ENCODE measurements around the gene CHPT1. TPM values are rescaled to one million over a fixed set of nuclear protein-coding genes. Genes with fewer than 3 reads are reported as not detected.

Gene CHPT1
- total and polyA plus RNA-seq, 2 of the 13 experiments (the other 11 are each of a cell fraction or from before 2014, with no cell fraction given), result 117 to 178 TPM

DNA sequence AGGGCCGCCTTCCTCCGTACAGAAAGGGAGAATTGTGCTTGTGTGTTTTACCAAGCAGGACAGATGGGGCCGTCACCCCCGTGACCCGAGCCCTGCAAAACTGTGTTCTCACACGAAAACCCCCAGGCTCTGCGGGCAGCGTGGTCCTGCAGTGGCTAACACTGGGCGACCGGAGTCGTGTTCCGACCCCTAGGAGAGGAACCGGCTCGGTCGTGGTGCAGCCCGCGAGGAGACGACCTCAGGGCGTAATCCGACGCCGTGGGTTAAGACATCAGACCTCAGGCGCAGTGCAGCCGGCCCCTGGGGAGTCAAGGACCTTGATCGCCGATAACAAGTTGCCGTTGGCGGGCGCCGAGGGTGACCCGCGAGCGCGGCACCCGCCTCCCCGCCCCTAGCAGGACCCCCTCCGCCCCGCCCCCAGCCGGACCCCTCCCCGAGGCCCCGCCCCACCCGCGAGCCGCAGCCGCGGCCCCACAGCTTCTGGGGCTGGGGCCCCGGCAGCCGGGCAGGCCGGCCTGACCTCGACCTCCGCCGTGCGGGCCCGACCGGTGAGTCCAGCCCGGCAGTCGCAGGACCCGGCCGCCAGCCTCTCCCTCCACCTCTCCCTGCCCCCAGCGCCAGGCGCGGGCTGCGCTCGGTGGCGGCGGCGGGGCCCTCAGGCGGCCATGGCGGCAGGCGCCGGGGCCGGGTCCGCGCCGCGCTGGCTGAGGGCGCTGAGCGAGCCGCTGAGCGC is at the start of gene CHPT1 (continued):
- TF ChIP-seq, protein P1, sequence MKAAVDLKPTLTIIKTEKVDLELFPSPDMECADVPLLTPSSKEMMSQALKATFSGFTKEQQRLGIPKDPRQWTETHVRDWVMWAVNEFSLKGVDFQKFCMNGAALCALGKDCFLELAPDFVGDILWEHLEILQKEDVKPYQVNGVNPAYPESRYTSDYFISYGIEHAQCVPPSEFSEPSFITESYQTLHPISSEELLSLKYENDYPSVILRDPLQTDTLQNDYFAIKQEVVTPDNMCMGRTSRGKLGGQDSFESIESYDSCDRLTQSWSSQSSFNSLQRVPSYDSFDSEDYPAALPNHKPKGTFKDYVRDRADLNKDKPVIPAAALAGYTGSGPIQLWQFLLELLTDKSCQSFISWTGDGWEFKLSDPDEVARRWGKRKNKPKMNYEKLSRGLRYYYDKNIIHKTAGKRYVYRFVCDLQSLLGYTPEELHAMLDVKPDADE (CRISPR knock-in tag; IDR thresholded peaks at IDR 0.05), result 0 out of 2 replicates have a peak, but pooled peaks have one; percentile 9
- TF ChIP-seq, protein P2, sequence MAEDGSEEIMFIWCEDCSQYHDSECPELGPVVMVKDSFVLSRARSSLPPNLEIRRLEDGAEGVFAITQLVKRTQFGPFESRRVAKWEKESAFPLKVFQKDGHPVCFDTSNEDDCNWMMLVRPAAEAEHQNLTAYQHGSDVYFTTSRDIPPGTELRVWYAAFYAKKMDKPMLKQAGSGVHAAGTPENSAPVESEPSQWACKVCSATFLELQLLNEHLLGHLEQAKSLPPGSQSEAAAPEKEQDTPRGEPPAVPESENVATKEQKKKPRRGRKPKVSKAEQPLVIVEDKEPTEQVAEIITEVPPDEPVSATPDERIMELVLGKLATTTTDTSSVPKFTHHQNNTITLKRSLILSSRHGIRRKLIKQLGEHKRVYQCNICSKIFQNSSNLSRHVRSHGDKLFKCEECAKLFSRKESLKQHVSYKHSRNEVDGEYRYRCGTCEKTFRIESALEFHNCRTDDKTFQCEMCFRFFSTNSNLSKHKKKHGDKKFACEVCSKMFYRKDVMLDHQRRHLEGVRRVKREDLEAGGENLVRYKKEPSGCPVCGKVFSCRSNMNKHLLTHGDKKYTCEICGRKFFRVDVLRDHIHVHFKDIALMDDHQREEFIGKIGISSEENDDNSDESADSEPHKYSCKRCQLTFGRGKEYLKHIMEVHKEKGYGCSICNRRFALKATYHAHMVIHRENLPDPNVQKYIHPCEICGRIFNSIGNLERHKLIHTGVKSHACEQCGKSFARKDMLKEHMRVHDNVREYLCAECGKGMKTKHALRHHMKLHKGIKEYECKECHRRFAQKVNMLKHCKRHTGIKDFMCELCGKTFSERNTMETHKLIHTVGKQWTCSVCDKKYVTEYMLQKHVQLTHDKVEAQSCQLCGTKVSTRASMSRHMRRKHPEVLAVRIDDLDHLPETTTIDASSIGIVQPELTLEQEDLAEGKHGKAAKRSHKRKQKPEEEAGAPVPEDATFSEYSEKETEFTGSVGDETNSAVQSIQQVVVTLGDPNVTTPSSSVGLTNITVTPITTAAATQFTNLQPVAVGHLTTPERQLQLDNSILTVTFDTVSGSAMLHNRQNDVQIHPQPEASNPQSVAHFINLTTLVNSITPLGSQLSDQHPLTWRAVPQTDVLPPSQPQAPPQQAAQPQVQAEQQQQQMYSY (CRISPR knock-in tag; IDR thresholded peaks at IDR 0.05), result peak; percentile 20; the same call in 1 of the 2 replicates
- TF ChIP-seq ZNF543 (CRISPR knock-in tag; IDR thresholded peaks at IDR 0.05) (no peak), CCDC6 (CRISPR knock-in tag; IDR thresholded peaks at IDR 0.05) (no peak)
- TF ChIP-seq, protein P3, sequence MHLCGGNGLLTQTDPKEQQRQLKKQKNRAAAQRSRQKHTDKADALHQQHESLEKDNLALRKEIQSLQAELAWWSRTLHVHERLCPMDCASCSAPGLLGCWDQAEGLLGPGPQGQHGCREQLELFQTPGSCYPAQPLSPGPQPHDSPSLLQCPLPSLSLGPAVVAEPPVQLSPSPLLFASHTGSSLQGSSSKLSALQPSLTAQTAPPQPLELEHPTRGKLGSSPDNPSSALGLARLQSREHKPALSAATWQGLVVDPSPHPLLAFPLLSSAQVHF (CRISPR knock-in tag; IDR thresholded peaks at IDR 0.05), result no peak

DNA sequence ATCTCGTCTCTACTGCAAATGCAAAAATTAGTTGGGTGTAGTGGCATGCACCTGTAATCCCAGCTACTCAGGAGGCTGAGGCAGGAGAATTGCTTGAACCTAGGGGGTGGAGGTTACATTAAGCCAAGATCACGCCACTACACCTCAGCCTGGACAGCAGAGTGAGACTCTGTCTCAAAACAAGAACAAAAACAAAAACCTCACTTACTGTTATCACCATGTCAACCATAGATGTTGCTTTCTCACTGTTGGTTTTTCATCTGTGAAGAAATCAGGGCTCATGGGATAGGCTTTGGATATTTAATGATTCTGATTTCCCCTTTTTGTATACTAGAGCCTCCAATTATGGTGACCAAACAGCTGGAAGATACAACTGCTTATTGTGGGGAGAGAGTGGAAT is 49.7 kb upstream of the CHPT1 start:
- CTCF ChIA-PET (ENCODE audit: low intra/inter-chr PET ratio, low total read pairs), result no interaction called here
- intact Hi-C loops (cut with micrococcal nuclease; ENCODE audit: unreplicated experiment), result no loop called here
- TF ChIP-seq HNRNPL (IDR thresholded peaks at IDR 0.05; ENCODE audit: low read depth, low read length) (no peak), MTA3 (CRISPR knock-in tag; IDR thresholded peaks at IDR 0.05) (no peak), NR2C2 (CRISPR knock-in tag; IDR thresholded peaks at IDR 0.05; ENCODE audit: borderline replicate concordance) (no peak), ZNF7 (CRISPR knock-in tag; IDR thresholded peaks at IDR 0.05) (no peak), ZNF326 (CRISPR knock-in tag; IDR thresholded peaks at IDR 0.05; ENCODE audit: borderline replicate concordance) (no peak), ZNF3 (CRISPR knock-in tag; IDR thresholded peaks at IDR 0.05) (no peak), ARID2 (CRISPR knock-in tag; IDR thresholded peaks at IDR 0.05; ENCODE audit: borderline replicate concordance) (no peak), ZNF225 (CRISPR knock-in tag; IDR thresholded peaks at IDR 0.05) (no peak), FOXA3 (CRISPR knock-in tag; IDR thresholded peaks at IDR 0.05) (no peak), ZBTB21 (CRISPR knock-in tag; IDR thresholded peaks at IDR 0.05) (no peak)
- DNase-seq (ENCODE audit: low spot score) (no peak), FAIRE-seq (no peak), ATAC-seq (no peak)
- POLR2A ChIA-PET, result no interaction called here
- BruUV-seq (replicated peaks), result no TSS peak
- no peaks in the 10 kb centered on the region for H3K79me2 ChIP-seq (ENCODE audit: insufficient read depth, low read length)
- in situ Hi-C loops (cut with HindIII; ENCODE audit: extremely low pct_ligation_motif_present, low pct_unique_long_range_greater_than_20kb), result no loop called here
- no peak overlapping the region for H3K27ac ChIP-seq (ENCODE audit: extremely low read length, insufficient read depth, low read length)
- no peaks in the 10 kb centered on the region for H3K36me3 ChIP-seq (replicated peaks in 1 of 2; ENCODE audit: control insufficient read depth in 1 of 2, insufficient read depth in 2 of 2, low read length in 2 of 2)
- no peak overlapping the region for H2AFZ ChIP-seq (ENCODE audit: low read length)
- no peaks in the 10 kb centered on the region for H3K9me3 ChIP-seq (ENCODE audit: low read length)
- no peak overlapping the region for H3K9ac ChIP-seq (ENCODE audit: insufficient read depth, low read depth, low read length)
- 100% methylated on average over 2 of the region's 2 CpGs for WGBS (ENCODE audit: low lambda C conversion rate)
- no peak overlapping the region for H3K4me2 ChIP-seq (ENCODE audit: low read depth, low read length)
- no peaks in the 10 kb centered on the region for H3K27me3 ChIP-seq (ENCODE audit: control insufficient read depth in 1 of 2, insufficient read depth in 2 of 2, low read length in 2 of 2)
- peaks cover 22% of the 10 kb centered on the region for H3K4me1 ChIP-seq (ENCODE audit: insufficient read depth, low read length)
- no peak overlapping the region for H3K4me3 ChIP-seq (replicated peaks in 1 of 3; ENCODE audit: insufficient read depth in 1 of 3, low read depth in 2 of 3, low read length in 3 of 3)
- no peaks in the 10 kb centered on the region for H4K20me1 ChIP-seq (ENCODE audit: insufficient read depth, low read length)
